Thyroid gland (tissue), 4 donors: ENCODE measurements around the gene ME3. TPM values are rescaled to one million over a fixed set of nuclear protein-coding genes. Genes with fewer than 3 reads are reported as not detected.

ENCODE experiments used
- DNase-seq, 2 donors: peaks; one replicate each; pipeline ENCODE4 v3.0.0-alpha.2; 2019
- H3K27ac ChIP-seq, 3 donors: fragments of 200-600 bp; sonication (generic); 1 replicate in 2 of 3; 2 replicates in 1 of 3; pipeline ENCODE4 v1.5.1; 2016 to 2019; ENCODE audit warnings: mild to moderate bottlenecking in 1 of 3, moderate library complexity in 1 of 3
- H3K27me3 ChIP-seq: fragments of 200-600 bp; sonication (generic); one replicate; pipeline ENCODE4 v1.5.1; 2019
- H3K36me3 ChIP-seq, 2 donors: fragments of 200-600 bp; sonication (generic); one replicate each; pipeline ENCODE4 v1.5.1; 2016 to 2019
- H3K4me1 ChIP-seq, 2 donors: fragments of 200-600 bp; sonication (generic); one replicate each; pipeline ENCODE4 v1.5.1; 2017 to 2019
- H3K4me3 ChIP-seq, 3 donors: fragments of 200-600 bp; sonication (generic); replicated peaks in 1 of 3; 1 replicate in 2 of 3; 2 replicates in 1 of 3; pipeline ENCODE4 v1.5.1; 2016; ENCODE audit warnings: mild to moderate bottlenecking in 1 of 3
- H3K9me3 ChIP-seq: fragments of 200-600 bp; sonication (generic); one replicate; pipeline ENCODE4 v1.5.1; 2017
- POLR2A ChIP-seq, 2 donors: fragments of 450-650 bp; IDR thresholded peaks; one replicate each; pipeline ENCODE4 v1.6.1; 2017; ENCODE audit warnings: antibody characterized with exemption in 2 of 2, mild to moderate bottlenecking in 2 of 2, moderate library complexity in 1 of 2
- WGBS, 2 donors: methylation state at CpG; one replicate each; pipeline ENCODE4 v1.1.5; 2017; 5-methylcytosine and 5-hydroxymethylcytosine counted together
- intact Hi-C: fragments of 100-400 bp; cut with DNase I; formaldehyde crosslinking; loops from one replicate; pipeline ENCODE4 v1.15.1; 2023
- total RNA-seq, 4 donors: library from RNA; depleted of rRNA; stranded (reverse); fragments of >200 nt; gene quantifications; one replicate each; pipeline ENCODE4 v1.2.3, GENCODE V29; 2016
- TF ChIP-seq, protein P1 (sequence below), 6 experiments: fragments of 200-600 bp in 3 of 6; fragments of 450-650 bp in 3 of 6; sonication (generic) in 3 of 6; IDR thresholded peaks; one replicate each; pipeline ENCODE4 v1.5.1; 2016 to 2019; ENCODE audit warnings: antibody characterized with exemption in 6 of 6, mild to moderate bottlenecking in 2 of 6, inconsistent platforms in 1 of 6, moderate library complexity in 1 of 6

ME3 gene
- total RNA-seq, 4 donors from 2014 or later: 29.1 to 53.5 (median 37.1) TPM

DNA sequence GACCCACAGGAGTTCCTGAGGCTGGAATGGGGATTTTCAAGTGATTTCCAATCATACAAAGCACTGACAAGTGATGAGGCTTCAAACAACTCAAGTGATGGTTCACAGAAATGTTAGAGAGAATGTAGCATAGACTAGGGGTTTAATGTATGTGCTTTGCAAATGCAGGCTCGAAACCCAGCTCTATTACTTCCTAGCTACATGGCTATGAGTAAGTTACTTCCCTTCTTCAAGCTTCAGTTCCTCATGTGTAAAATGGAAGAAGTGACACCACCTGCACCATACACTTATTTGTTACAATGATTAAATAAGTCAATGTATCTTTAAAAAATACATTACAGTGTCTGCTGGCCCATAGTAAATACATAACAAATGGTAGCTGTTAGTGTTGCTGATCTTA, 158.0 kb downstream of the ME3 start:
- Histone ChIP-seq H3K27ac (no peak overlapping the region), H3K36me3 (no peaks in the 10 kb centered on the region), H3K9me3 (no peaks in the 10 kb centered on the region), H3K4me3 (no peak overlapping the region), H3K27me3 (no peaks in the 10 kb centered on the region), H3K4me1 (peaks cover 21 to 23% of the 10 kb centered on the region in 2 donors)
- TF ChIP-seq, protein P1, sequence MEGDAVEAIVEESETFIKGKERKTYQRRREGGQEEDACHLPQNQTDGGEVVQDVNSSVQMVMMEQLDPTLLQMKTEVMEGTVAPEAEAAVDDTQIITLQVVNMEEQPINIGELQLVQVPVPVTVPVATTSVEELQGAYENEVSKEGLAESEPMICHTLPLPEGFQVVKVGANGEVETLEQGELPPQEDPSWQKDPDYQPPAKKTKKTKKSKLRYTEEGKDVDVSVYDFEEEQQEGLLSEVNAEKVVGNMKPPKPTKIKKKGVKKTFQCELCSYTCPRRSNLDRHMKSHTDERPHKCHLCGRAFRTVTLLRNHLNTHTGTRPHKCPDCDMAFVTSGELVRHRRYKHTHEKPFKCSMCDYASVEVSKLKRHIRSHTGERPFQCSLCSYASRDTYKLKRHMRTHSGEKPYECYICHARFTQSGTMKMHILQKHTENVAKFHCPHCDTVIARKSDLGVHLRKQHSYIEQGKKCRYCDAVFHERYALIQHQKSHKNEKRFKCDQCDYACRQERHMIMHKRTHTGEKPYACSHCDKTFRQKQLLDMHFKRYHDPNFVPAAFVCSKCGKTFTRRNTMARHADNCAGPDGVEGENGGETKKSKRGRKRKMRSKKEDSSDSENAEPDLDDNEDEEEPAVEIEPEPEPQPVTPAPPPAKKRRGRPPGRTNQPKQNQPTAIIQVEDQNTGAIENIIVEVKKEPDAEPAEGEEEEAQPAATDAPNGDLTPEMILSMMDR (IDR thresholded peaks at IDR 0.05): no peak
- TF ChIP-seq POLR2A (IDR thresholded peaks at IDR 0.05): no peak
- no peak for DNase-seq
- intact Hi-C loops: no loop called here
- WGBS, 2 donors: 91 to 93% methylated on average over 1 of the region's 1 CpG

DNA sequence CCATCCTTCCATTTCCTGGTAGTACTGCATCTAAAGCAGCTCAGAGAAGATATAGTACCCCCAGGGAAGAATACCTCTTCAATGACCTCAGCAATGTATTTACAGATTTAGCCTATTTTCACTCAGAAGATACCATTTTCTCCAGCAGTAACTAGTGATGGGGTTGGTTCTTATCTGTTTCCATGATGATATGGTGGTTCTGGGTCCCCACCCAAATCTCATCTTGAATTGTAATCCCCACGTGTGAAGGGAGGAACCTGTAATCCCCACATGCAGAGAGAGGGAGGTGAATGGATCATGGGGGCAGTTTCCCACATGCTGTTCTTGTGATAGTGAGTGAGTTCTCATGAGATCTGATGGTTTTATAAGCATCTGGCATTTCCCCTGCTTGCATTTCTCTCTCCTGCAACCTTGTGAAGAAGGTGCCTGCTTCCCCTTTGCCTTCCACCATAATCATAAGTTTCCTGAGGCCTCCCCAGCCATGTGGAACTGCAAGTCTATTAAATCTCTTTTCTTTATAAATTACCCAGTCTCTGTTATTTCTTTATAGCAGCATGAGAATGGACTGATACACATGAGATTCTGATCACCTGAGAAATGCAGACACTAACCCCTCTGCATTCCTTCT, 158.6 kb downstream of the ME3 start:
- 87 to 94% methylated on average over 1 of the region's 1 CpG for WGBS, 2 donors
- H3K27me3 ChIP-seq: no peaks in the 10 kb centered on the region
- H3K36me3 ChIP-seq: no peaks in the 10 kb centered on the region
- peaks cover 17% of the 10 kb centered on the region in 2 donors for H3K4me1 ChIP-seq
- intact Hi-C loops: no loop called here
- H3K27ac ChIP-seq: no peak overlapping the region
- DNase-seq: no peak
- no peaks in the 10 kb centered on the region for H3K9me3 ChIP-seq
- H3K4me3 ChIP-seq: no peak overlapping the region
- TF ChIP-seq, protein P1 (IDR thresholded peaks at IDR 0.05): no peak
- TF ChIP-seq POLR2A (IDR thresholded peaks at IDR 0.05): no peak

DNA sequence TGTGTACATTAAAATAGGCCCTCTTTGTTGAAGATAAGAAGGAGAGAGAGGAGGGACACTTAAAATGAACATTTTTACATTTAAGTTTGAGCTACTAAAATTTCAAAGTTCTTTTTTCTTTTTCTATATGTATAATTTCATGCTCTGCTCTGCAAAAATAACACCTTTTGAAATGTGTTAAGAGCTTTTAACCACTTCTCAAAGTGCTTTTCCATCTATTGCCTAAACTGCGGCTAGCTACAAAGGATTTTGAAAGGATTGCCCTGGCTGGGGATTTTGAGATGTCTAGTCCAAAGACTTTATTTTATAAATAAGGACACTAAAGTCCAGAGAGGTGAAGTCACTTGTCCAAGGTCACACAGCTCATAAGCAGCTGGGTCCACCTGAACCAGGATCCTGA, 159.3 kb downstream of the ME3 start:
- TF ChIP-seq, protein P1 (IDR thresholded peaks at IDR 0.05): no peak
- no peak for TF ChIP-seq POLR2A (IDR thresholded peaks at IDR 0.05)
- Histone ChIP-seq H3K27ac (no peak overlapping the region), H3K4me3 (no peak overlapping the region), H3K36me3 (no peaks in the 10 kb centered on the region), H3K4me1 (peaks cover 13% of the 10 kb centered on the region in 2 donors), H3K9me3 (no peaks in the 10 kb centered on the region), H3K27me3 (no peaks in the 10 kb centered on the region)
- intact Hi-C loops: no loop called here
- WGBS, 2 donors: 89 to 95% methylated on average over 1 of the region's 1 CpG
- no peak for DNase-seq

DNA sequence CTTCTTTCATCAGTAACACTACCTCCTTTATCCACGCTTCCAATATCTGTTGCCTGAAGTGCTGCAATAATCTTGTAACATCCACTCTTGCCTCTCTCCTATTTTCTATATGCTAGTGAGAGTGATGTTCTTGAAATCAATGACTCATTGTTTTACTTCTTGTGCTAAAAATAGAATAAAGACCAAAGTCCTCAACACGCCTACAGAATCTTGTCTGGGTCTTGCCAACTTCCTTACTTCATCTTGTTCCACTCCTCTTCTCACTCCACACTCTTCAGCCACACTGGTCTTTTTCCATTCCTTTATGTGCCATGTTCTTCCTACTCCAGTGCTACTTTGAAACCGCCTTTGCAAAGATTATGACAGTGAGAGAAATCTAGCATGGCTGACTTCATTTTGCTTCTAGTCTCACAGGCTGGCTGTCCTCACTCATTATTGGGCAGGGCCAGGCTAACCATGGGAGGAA, 161.3 kb downstream of the ME3 start:
- WGBS, 2 donors: 74 to 88% methylated on average over 3 of the region's 3 CpGs
- Histone ChIP-seq H3K4me3 (no peak overlapping the region), H3K27me3 (no peaks in the 10 kb centered on the region), H3K27ac (no peak overlapping the region), H3K36me3 (no peaks in the 10 kb centered on the region), H3K9me3 (no peaks in the 10 kb centered on the region), H3K4me1 (peaks cover 8 to 11% of the 10 kb centered on the region in 2 donors)
- intact Hi-C loops: no loop called here
- no peak for TF ChIP-seq POLR2A (IDR thresholded peaks at IDR 0.05)
- TF ChIP-seq, protein P1 (IDR thresholded peaks at IDR 0.05): no peak
- no peak for DNase-seq

DNA sequence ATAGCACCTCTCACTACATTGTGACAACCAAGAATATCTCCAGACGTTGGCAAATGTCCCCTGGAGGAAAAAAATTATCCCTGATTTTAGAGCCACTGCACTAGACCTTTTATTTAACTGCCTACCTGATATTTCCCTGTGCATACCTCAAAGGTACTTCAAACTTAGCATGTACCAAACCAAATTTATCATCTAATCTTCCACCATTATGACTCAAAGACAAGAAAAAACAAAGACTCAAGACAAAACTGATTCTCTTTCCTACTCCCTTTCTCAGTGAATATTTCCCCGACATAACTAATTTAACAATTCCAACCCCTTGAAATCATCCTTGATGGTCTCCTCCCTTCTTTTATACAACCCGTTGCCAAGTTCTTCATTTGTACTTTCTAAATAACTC, 161.7 kb downstream of the ME3 start:
- intact Hi-C loops: no loop called here
- H3K27me3 ChIP-seq: no peaks in the 10 kb centered on the region
- no peaks in the 10 kb centered on the region for H3K9me3 ChIP-seq
- WGBS, 2 donors: 84% methylated on average over 3 of the region's 3 CpGs
- no peaks in the 10 kb centered on the region for H3K36me3 ChIP-seq
- H3K27ac ChIP-seq: no peak overlapping the region
- DNase-seq: no peak
- no peak overlapping the region for H3K4me3 ChIP-seq
- TF ChIP-seq, protein P1 (IDR thresholded peaks at IDR 0.05): no peak
- TF ChIP-seq POLR2A (IDR thresholded peaks at IDR 0.05): no peak
- peaks cover 3 to 6% of the 10 kb centered on the region in 2 donors for H3K4me1 ChIP-seq
